Activated CD4-positive, alpha-beta T cell treated with anti-CD3 and anti-CD28 coated beads, Interleukin-2, amount 10 ng/mL, durations not matched to agents 24 days and 14 days (primary cell): ENCODE results near the gene FAM9B. TPM values are rescaled to one million over a fixed set of nuclear protein-coding genes. Genes with fewer than 3 reads are reported as not detected.

Experiments
- DNase-seq: peaks from one replicate; pipeline ENCODE4 v3.0.0; 2022
- H3K27ac Mint-ChIP-seq: one replicate; pipeline ENCODE4 v1.8.0; 2022; ENCODE audit warnings: mild to moderate bottlenecking, mixed read lengths
- H3K27me3 Mint-ChIP-seq: one replicate; pipeline ENCODE4 v1.8.0; 2022; ENCODE audit warnings: mixed read lengths
- H3K36me3 Mint-ChIP-seq: one replicate; pipeline ENCODE4 v1.8.0; 2022; ENCODE audit warnings: low read depth, mild to moderate bottlenecking, mixed read lengths
- H3K4me1 Mint-ChIP-seq: one replicate; pipeline ENCODE4 v1.8.0; 2021; ENCODE audit warnings: mixed read lengths
- H3K4me3 Mint-ChIP-seq: one replicate; pipeline ENCODE4 v1.8.0; 2022; ENCODE audit warnings: mild to moderate bottlenecking, moderate library complexity, mixed read lengths
- H3K9me3 Mint-ChIP-seq: one replicate; pipeline ENCODE4 v1.8.0; 2021; ENCODE audit warnings: mixed read lengths
- intact Hi-C: fragments of 100-400 bp; cut with micrococcal nuclease; formaldehyde crosslinking; loops from one replicate; pipeline ENCODE4 v1.15.1; 2023
- total RNA-seq: library from RNA; stranded (reverse); gene quantifications from 2 replicates; pipeline ENCODE4 v1.2.3, GENCODE V29; 2022

FAM9B gene
- not detected in 2 replicates for total RNA-seq

- H3K4me3 Mint-ChIP-seq: no peak within 1 kb of the TSS
- peaks cover 2% of the 10 kb centered on the region for H3K4me1 Mint-ChIP-seq
- no peaks in the 10 kb centered on the region for H3K36me3 Mint-ChIP-seq
- intact Hi-C loops: no loop called here
- no peaks in the 10 kb centered on the region for H3K27me3 Mint-ChIP-seq
- no peaks in the 10 kb centered on the region for H3K9me3 Mint-ChIP-seq
- no peak within 1 kb of the TSS for H3K27ac Mint-ChIP-seq
- DNase-seq: no peak
These were observed at the start of gene FAM9B for GRCh38 chrX:9033989-9034388. TSS of gene FAM9B (minus strand) at chrX:9034127. CDS start at chrX:9032986, 1,141 bp downstream.

DNA sequence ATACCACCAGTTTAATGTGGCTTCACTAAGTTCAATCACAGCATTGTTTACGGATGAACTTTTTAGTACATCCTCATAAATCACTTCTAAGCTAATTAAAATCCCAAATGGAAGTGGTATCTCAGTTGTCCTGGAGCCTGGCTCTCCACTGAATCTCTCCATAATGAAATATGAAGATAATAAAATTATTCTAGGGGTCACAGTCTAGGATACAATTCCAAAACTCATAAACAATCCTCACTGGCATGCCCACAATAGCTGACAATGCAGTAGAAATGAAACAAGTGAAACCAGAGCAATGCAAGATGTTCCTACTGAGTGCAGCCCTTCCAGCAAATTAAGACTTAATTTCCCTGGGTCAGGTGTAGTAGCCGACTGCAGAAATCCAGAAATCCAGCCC lies 47.3 kb upstream of the FAM9B start:
- DNase-seq: no peak
- Mint-ChIP-seq H3K36me3 (no peaks in the 10 kb centered on the region), H3K4me1 (no peaks in the 10 kb centered on the region), H3K27ac (no peak overlapping the region), H3K27me3 (peaks cover 2% of the 10 kb centered on the region), H3K4me3 (no peak overlapping the region), H3K9me3 (peaks cover 5% of the 10 kb centered on the region)
- intact Hi-C loops: no loop called here

DNA sequence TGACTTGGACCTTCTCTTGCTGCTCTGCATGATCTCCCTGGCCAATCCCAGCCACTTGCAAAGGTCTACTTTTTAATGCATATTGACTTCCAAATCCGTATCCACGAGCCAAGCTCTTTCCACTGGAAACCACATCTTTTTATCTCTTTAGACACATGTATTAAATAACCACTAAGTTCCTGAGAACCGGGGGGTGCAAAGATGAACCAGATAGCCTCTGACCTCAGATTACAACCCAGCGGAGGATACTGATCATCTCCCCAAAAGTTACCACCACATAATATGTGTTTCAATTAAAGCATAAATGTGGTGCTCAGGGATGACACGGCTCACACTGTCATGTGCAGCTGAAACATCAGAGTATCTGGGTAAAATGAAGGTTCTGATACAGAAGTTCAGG lies 40.4 kb upstream of the FAM9B start:
- H3K27me3 Mint-ChIP-seq: no peaks in the 10 kb centered on the region
- DNase-seq: no peak
- H3K36me3 Mint-ChIP-seq: no peaks in the 10 kb centered on the region
- intact Hi-C loops: no loop called here
- H3K27ac Mint-ChIP-seq: no peak overlapping the region
- H3K9me3 Mint-ChIP-seq: no peaks in the 10 kb centered on the region
- no peaks in the 10 kb centered on the region for H3K4me1 Mint-ChIP-seq
- H3K4me3 Mint-ChIP-seq: no peak overlapping the region

DNA sequence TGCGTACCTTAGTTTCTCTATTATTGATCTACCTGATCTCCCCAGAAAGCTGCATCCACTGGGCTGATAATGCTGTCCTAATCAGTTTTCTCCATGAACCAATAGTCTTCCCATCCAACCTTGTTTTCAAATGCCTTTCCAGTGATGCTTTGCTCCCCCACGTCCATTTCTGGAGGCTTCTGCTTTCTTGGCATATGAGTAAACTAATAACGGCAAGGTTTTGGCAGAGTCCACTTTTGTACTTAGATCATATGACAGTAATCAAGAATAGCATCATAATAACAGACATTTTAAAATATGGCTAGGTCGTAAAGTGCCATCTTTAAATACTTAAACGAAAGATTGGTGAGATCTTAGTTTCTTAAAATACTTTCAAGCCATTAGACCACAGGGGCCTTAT lies 38.4 kb upstream of the FAM9B start:
- H3K27me3 Mint-ChIP-seq: no peaks in the 10 kb centered on the region
- intact Hi-C loops: no loop called here
- H3K9me3 Mint-ChIP-seq: no peaks in the 10 kb centered on the region
- no peaks in the 10 kb centered on the region for H3K36me3 Mint-ChIP-seq
- no peak overlapping the region for H3K27ac Mint-ChIP-seq
- H3K4me1 Mint-ChIP-seq: no peaks in the 10 kb centered on the region
- DNase-seq: no peak
- H3K4me3 Mint-ChIP-seq: no peak overlapping the region

DNA sequence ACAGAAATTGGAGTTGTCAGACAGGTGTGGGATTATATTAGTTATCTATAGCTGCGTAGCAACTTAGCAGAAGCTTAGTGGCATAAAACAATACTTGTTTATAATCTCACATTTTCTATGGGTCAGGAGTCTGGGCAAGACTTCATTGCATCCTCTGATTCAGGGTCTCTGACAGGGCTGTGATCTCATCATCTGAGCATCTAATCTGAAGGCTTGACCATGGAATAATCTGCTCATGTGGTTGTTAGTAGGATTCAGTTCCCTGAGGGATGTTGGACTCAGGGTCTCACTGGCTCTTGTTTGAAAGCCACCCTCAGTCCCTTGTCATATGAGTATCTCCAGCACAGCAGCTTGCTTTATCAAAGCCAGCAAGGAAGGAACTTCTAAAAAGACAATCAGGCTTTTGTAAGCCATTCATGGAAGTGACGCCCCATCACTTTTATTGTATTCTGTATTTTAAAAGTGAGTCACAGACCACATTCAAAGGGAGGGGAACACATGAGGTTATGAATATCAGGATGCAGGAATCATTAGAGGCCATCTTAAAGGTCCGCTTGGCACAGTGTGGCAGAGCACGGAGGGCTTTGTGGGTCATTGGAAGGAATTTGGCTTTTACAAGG lies 37.2 kb upstream of the FAM9B start:
- Mint-ChIP-seq H3K4me1 (no peaks in the 10 kb centered on the region), H3K27ac (no peak overlapping the region), H3K27me3 (no peaks in the 10 kb centered on the region), H3K36me3 (no peaks in the 10 kb centered on the region), H3K4me3 (no peak overlapping the region), H3K9me3 (no peaks in the 10 kb centered on the region)
- intact Hi-C loops: no loop called here
- DNase-seq: no peak

- no peak for DNase-seq
- H3K4me1 Mint-ChIP-seq: no peaks in the 10 kb centered on the region
- H3K27ac Mint-ChIP-seq: no peak overlapping the region
- H3K36me3 Mint-ChIP-seq: no peaks in the 10 kb centered on the region
- H3K27me3 Mint-ChIP-seq: peaks cover 5% of the 10 kb centered on the region
- H3K9me3 Mint-ChIP-seq: peaks cover 6% of the 10 kb centered on the region
- no peak overlapping the region for H3K4me3 Mint-ChIP-seq
- intact Hi-C loops: no loop called here
These were observed 35.6 kb upstream of the FAM9B start for GRCh38 chrX:9069573-9069972.

GRCh38 chrX:9064694-9065093 lies 30.8 kb upstream of the FAM9B start:
- no peak for DNase-seq
- H3K9me3 Mint-ChIP-seq: peaks cover 6% of the 10 kb centered on the region
- H3K27me3 Mint-ChIP-seq: peaks cover 5% of the 10 kb centered on the region
- H3K4me3 Mint-ChIP-seq: no peak overlapping the region
- intact Hi-C loops: no loop called here
- H3K36me3 Mint-ChIP-seq: no peaks in the 10 kb centered on the region
- H3K27ac Mint-ChIP-seq: no peak overlapping the region
- no peaks in the 10 kb centered on the region for H3K4me1 Mint-ChIP-seq

- H3K27me3 Mint-ChIP-seq: peaks cover 5% of the 10 kb centered on the region
- no peak overlapping the region for H3K4me3 Mint-ChIP-seq
- no peaks in the 10 kb centered on the region for H3K4me1 Mint-ChIP-seq
- H3K36me3 Mint-ChIP-seq: no peaks in the 10 kb centered on the region
- no peak for DNase-seq
- no peak overlapping the region for H3K27ac Mint-ChIP-seq
- H3K9me3 Mint-ChIP-seq: peaks cover 8% of the 10 kb centered on the region
- intact Hi-C loops: no loop called here
These were observed 28.7 kb upstream of the FAM9B start for GRCh38 chrX:9062641-9063040.

- H3K27ac Mint-ChIP-seq: no peak overlapping the region
- no peak for DNase-seq
- no peaks in the 10 kb centered on the region for H3K36me3 Mint-ChIP-seq
- no peak overlapping the region for H3K4me3 Mint-ChIP-seq
- peaks cover 1% of the 10 kb centered on the region for H3K27me3 Mint-ChIP-seq
- peaks cover 2% of the 10 kb centered on the region for H3K4me1 Mint-ChIP-seq
- peaks cover 3% of the 10 kb centered on the region for H3K9me3 Mint-ChIP-seq
- intact Hi-C loops: no loop called here
These were observed 21.4 kb upstream of the FAM9B start for GRCh38 chrX:9055354-9055753.

- intact Hi-C loops: no loop called here
- DNase-seq: no peak
- Mint-ChIP-seq H3K4me3 (no peak overlapping the region), H3K36me3 (no peaks in the 10 kb centered on the region), H3K27ac (no peak overlapping the region), H3K9me3 (no peaks in the 10 kb centered on the region), H3K27me3 (peaks cover 1% of the 10 kb centered on the region), H3K4me1 (peaks cover 2% of the 10 kb centered on the region)
These were observed 18.2 kb upstream of the FAM9B start for GRCh38 chrX:9052081-9052480.

- Mint-ChIP-seq H3K36me3 (no peaks in the 10 kb centered on the region), H3K4me3 (no peak overlapping the region), H3K27ac (no peak overlapping the region), H3K27me3 (peaks cover 1% of the 10 kb centered on the region), H3K9me3 (no peaks in the 10 kb centered on the region), H3K4me1 (no peaks in the 10 kb centered on the region)
- no peak for DNase-seq
- intact Hi-C loops: no loop called here
These were observed 16.4 kb upstream of the FAM9B start for GRCh38 chrX:9050331-9050730.

- Mint-ChIP-seq H3K4me1 (no peaks in the 10 kb centered on the region), H3K4me3 (no peak overlapping the region), H3K9me3 (no peaks in the 10 kb centered on the region), H3K36me3 (no peaks in the 10 kb centered on the region), H3K27me3 (peaks cover 1% of the 10 kb centered on the region), H3K27ac (no peak overlapping the region)
- no peak for DNase-seq
- intact Hi-C loops: no loop called here
These were observed 14.9 kb upstream of the FAM9B start for GRCh38 chrX:9048801-9049200.

GRCh38 chrX:9038244-9038643 lies 4.3 kb upstream of the FAM9B start:
- no peaks in the 10 kb centered on the region for H3K36me3 Mint-ChIP-seq
- DNase-seq: no peak
- no peaks in the 10 kb centered on the region for H3K9me3 Mint-ChIP-seq
- no peak overlapping the region for H3K27ac Mint-ChIP-seq
- intact Hi-C loops: no loop called here
- H3K27me3 Mint-ChIP-seq: no peaks in the 10 kb centered on the region
- no peak overlapping the region for H3K4me3 Mint-ChIP-seq
- peaks cover 2% of the 10 kb centered on the region for H3K4me1 Mint-ChIP-seq

GRCh38 chrX:9037296-9037695 lies 3.4 kb upstream of the FAM9B start:
- intact Hi-C loops: no loop called here
- Mint-ChIP-seq H3K9me3 (no peaks in the 10 kb centered on the region), H3K4me1 (peaks cover 2% of the 10 kb centered on the region), H3K27ac (no peak overlapping the region), H3K36me3 (no peaks in the 10 kb centered on the region), H3K27me3 (no peaks in the 10 kb centered on the region), H3K4me3 (no peak overlapping the region)
- no peak for DNase-seq

GRCh38 chrX:9033586-9033985 lies 341 bp downstream of the FAM9B start:
- H3K9me3 Mint-ChIP-seq: no peaks in the 10 kb centered on the region
- intact Hi-C loops: no loop called here
- no peak overlapping the region for H3K27ac Mint-ChIP-seq
- no peak overlapping the region for H3K4me3 Mint-ChIP-seq
- no peak for DNase-seq
- peaks cover 2% of the 10 kb centered on the region for H3K4me1 Mint-ChIP-seq
- no peaks in the 10 kb centered on the region for H3K36me3 Mint-ChIP-seq
- no peaks in the 10 kb centered on the region for H3K27me3 Mint-ChIP-seq
